ENCODE results near the gene ATXN1. TPM values are rescaled to one million over a fixed set of nuclear protein-coding genes. Genes with fewer than 3 reads are reported as not detected.

ATXN1 gene
- total and polyA plus RNA-seq, 2 of the 8 experiments (the other 6 are each of a cell fraction or from before 2014, with no cell fraction given), result 1.6 to 4.0 TPM

- Histone ChIP-seq H3K4me2 (ENCODE audit: insufficient read depth in 1 of 2, low read depth in 2 of 2, low read length in 2 of 2) (no peak overlapping the region), H3K79me2 (ENCODE audit: control insufficient read depth in 1 of 2, insufficient read depth in 2 of 2, low read length in 2 of 2) (no peaks in the 10 kb centered on the region), H4K91ac (replicated peaks; ENCODE audit: insufficient read length, low read length) (no peak overlapping the region), H2BK120ac (replicated peaks; ENCODE audit: low read depth, low read length) (no peak overlapping the region), H3K27me3 (replicated peaks in 1 of 4; ENCODE audit: control insufficient read depth in 3 of 4, extremely low read depth in 1 of 4, insufficient read depth in 3 of 4, low read length in 3 of 4) (no peaks in the 10 kb centered on the region), H2BK5ac (ENCODE audit: low read depth, low read length) (no peak overlapping the region), H4K8ac (ENCODE audit: extremely low read depth, insufficient read depth, low read length) (no peak overlapping the region), H3K9ac (replicated peaks in 1 of 4; ENCODE audit: extremely low read depth in 1 of 4, low read depth in 3 of 4, low read length in 3 of 4) (no peak overlapping the region), H2AFZ (ENCODE audit: low read length) (no peak overlapping the region), H2BK12ac (ENCODE audit: low read depth, low read length) (no peak overlapping the region), H4K20me1 (replicated peaks in 1 of 2; ENCODE audit: control insufficient read depth in 1 of 2, insufficient read depth in 2 of 2, low read length in 2 of 2) (no peaks in the 10 kb centered on the region), H3K4ac (replicated peaks; ENCODE audit: insufficient read length, low read depth, low read length) (no peak overlapping the region), H3K4me1 (replicated peaks in 1 of 4; ENCODE audit: control insufficient read depth in 3 of 4, insufficient read depth in 4 of 4, low read length in 3 of 4) (peaks cover 5 to 11% (median 9%) of the 10 kb centered on the region in 4 experiments; a peak in 6 of 7 replicates), H2BK20ac (ENCODE audit: low read length) (no peak overlapping the region), H3K23me2 (ENCODE audit: low read depth, low read length) (no peaks in the 10 kb centered on the region; the same call in 1 of the 2 replicates), H3K18ac (ENCODE audit: extremely low read depth, low read length) (no peak overlapping the region), H3K23ac (ENCODE audit: insufficient read length) (no peak overlapping the region), H3K14ac (ENCODE audit: insufficient read length) (no peak overlapping the region), H3K9me3 (ENCODE audit: insufficient read depth in 2 of 2, low read depth in 1 of 2, low read length in 1 of 2) (no peaks in the 10 kb centered on the region), H3K79me1 (ENCODE audit: low read depth, low read length) (no peaks in the 10 kb centered on the region; the same call in 1 of the 2 replicates), H3K4me3 (ENCODE audit: extremely low read depth in 1 of 4, insufficient read depth in 2 of 4, low read depth in 3 of 4, low read length in 4 of 4) (no peak overlapping the region), H2AK5ac (ENCODE audit: low read depth, low read length) (no peak overlapping the region), H3K27ac (ENCODE audit: low read depth, low read length) (no peak overlapping the region), H3K36me3 (ENCODE audit: control insufficient read depth in 2 of 4, insufficient read depth in 4 of 4, low read length in 3 of 4) (no peaks in the 10 kb centered on the region), H3K56ac (replicated peaks; ENCODE audit: insufficient read length, low read depth, low read length) (no peak overlapping the region), H4K5ac (ENCODE audit: insufficient read length, low read depth, low read length) (no peak overlapping the region), H2BK15ac (ENCODE audit: low read length) (no peak overlapping the region)
- WGBS, 2 experiments (ENCODE audit: extremely low coverage in 1 of 2, insufficient coverage in 1 of 2, insufficient read length in 1 of 2, insufficient replicate concordance in 2 of 2, low coverage in 1 of 2, low lambda C conversion rate in 2 of 2, missing lambda C conversion rate in 1 of 2), result 91% methylated on average over 8 of the region's 8 CpGs; no CpG with 5 or more reads in 1 of the 2 experiments
- no peak for DNase-seq (ENCODE audit: low read depth in 1 of 2, low spot score in 2 of 2)
- POLR2A ChIA-PET (ENCODE audit: partially characterized antibody), result no interaction called here
- TF ChIP-seq RXRA (IDR thresholded peaks at IDR 0.05; ENCODE audit: insufficient read depth, low read depth, low read length), result no peak
- no peak for TF ChIP-seq KDM4A (IDR thresholded peaks at IDR 0.05; ENCODE audit: low read depth, low read length, severe bottlenecking)
- TF ChIP-seq KDM1A (IDR thresholded peaks at IDR 0.05; ENCODE audit: borderline replicate concordance, low read length), result 0 out of 2 replicates have a peak, but pooled peaks have one; percentile 26
- no peak for FAIRE-seq
- CTCF ChIA-PET (ENCODE audit: partially characterized antibody), result interaction anchor here (0.7 to 2.9 kb wide), 10 partner anchors 10 to 110 kb away, joined by 3 to 10 read pairs (median 4); no protein-coding TSS in a partner anchor
These were observed 442.1 kb downstream of the ATXN1 start for GRCh38 chr6:16318953-16319720.
